Skeletal muscle tissue (tissue), 4 donors: ENCODE results near the gene RBM4. TPM values are rescaled to one million over a fixed set of nuclear protein-coding genes. Genes with fewer than 3 reads are reported as not detected.
"Not testable (repeated sequence)": the region's sequence is repeated elsewhere in the genome, so short reads cannot be mapped to it uniquely, and the experiment has no call there.

Experiments used
- H3K27ac ChIP-seq: one replicate; pipeline ENCODE4 v1.7.0; 2013; ENCODE audit warnings: mild to moderate bottlenecking, low read depth, low read length, inconsistent platforms
- H3K27me3 ChIP-seq, 3 donors: one replicate each; pipeline ENCODE4 v1.7.0; 2013; ENCODE audit warnings: low read length in 3 of 3; ENCODE audit not compliant: control insufficient read depth in 3 of 3, insufficient read depth in 3 of 3
- H3K36me3 ChIP-seq, 3 donors: one replicate each; pipeline ENCODE4 v1.7.0; 2013; ENCODE audit warnings: low read length in 3 of 3; ENCODE audit not compliant: control insufficient read depth in 3 of 3, insufficient read depth in 3 of 3
- H3K4me1 ChIP-seq, 3 donors: one replicate each; pipeline ENCODE4 v1.7.0; 2013; ENCODE audit warnings: low read length in 3 of 3, mild to moderate bottlenecking in 3 of 3; ENCODE audit not compliant: control insufficient read depth in 3 of 3, insufficient read depth in 3 of 3
- H3K4me3 ChIP-seq, 3 donors: one replicate each; pipeline ENCODE4 v1.7.0; 2013; ENCODE audit warnings: low read length in 3 of 3
- H3K9ac ChIP-seq, 3 donors: one replicate each; pipeline ENCODE4 v1.7.0; 2013; ENCODE audit warnings: low read length in 3 of 3, mild to moderate bottlenecking in 3 of 3, moderate library complexity in 2 of 3, low read depth in 1 of 3
- H3K9me3 ChIP-seq, 3 donors: one replicate each; pipeline ENCODE4 v1.7.0; 2013; ENCODE audit warnings: low read length in 3 of 3; ENCODE audit not compliant: control insufficient read depth in 3 of 3
- total RNA-seq: library from RNA; depleted of rRNA; stranded (reverse); fragments of >200 nt; gene quantifications from one replicate; pipeline ENCODE4 v1.2.3, GENCODE V29; 2014
- donor health status: Osteomylitis.

RBM4 gene
- total RNA-seq, 1 donor from 2014 or later, result 98.6 TPM

GRCh38 chr11:66600219-66600618, 38.3 kb upstream of the RBM4 start:
- Histone ChIP-seq H3K9ac (no peak overlapping the region), H3K27ac (no peak overlapping the region), H3K9me3 (no peaks in the 10 kb centered on the region)

GRCh38 chr11:66600631-66601233, 37.8 kb upstream of the RBM4 start:
- no peaks in the 10 kb centered on the region for H3K27me3 ChIP-seq
- H3K4me3 ChIP-seq, result no peak overlapping the region
- H3K4me1 ChIP-seq, result peaks cover 6 to 18% (median 10%) of the 10 kb centered on the region in 3 donors
- H3K9me3 ChIP-seq, result no peaks in the 10 kb centered on the region
- no peak overlapping the region for H3K9ac ChIP-seq
- H3K36me3 ChIP-seq, result peaks cover 29 to 36% (median 33%) of the 10 kb centered on the region in 3 donors
- no peak overlapping the region for H3K27ac ChIP-seq

More at GRCh38 chr11:66600219-66600618, 38.3 kb upstream of the RBM4 start:
- Histone ChIP-seq H3K4me1 (peaks cover 6 to 18% (median 12%) of the 10 kb centered on the region in 3 donors), H3K27me3 (no peaks in the 10 kb centered on the region), H3K36me3 (peaks cover 24 to 34% (median 28%) of the 10 kb centered on the region in 3 donors), H3K4me3 (no peak overlapping the region)

GRCh38 chr11:66603072-66603471, 35.4 kb upstream of the RBM4 start:
- Histone ChIP-seq H3K36me3 (peaks cover 37 to 45% (median 41%) of the 10 kb centered on the region in 3 donors), H3K4me3 (no peak overlapping the region), H3K4me1 (peaks cover 6 to 18% (median 10%) of the 10 kb centered on the region in 3 donors), H3K9ac (no peak overlapping the region), H3K9me3 (no peaks in the 10 kb centered on the region), H3K27me3 (no peaks in the 10 kb centered on the region), H3K27ac (no peak overlapping the region)

GRCh38 chr11:66604155-66604554, 34.3 kb upstream of the RBM4 start:
- Histone ChIP-seq H3K4me1 (peaks cover 6 to 18% (median 10%) of the 10 kb centered on the region in 3 donors), H3K36me3 (peaks cover 35 to 40% (median 35%) of the 10 kb centered on the region in 3 donors)

GRCh38 chr11:66606608-66607007, 31.9 kb upstream of the RBM4 start:
- not testable (repeated sequence) for H3K27me3 ChIP-seq, H3K9me3 ChIP-seq, H3K27ac ChIP-seq, H3K9ac ChIP-seq, H3K4me3 ChIP-seq
- Histone ChIP-seq H3K36me3 (peaks cover 20 to 26% (median 25%) of the 10 kb centered on the region in 3 donors), H3K4me1 (peaks cover 6 to 13% (median 8%) of the 10 kb centered on the region in 3 donors)

More at GRCh38 chr11:66604155-66604554, 34.3 kb upstream of the RBM4 start:
- H3K9me3 ChIP-seq, result no peaks in the 10 kb centered on the region
- no peak overlapping the region for H3K27ac ChIP-seq
- H3K9ac ChIP-seq, result no peak overlapping the region
- H3K4me3 ChIP-seq, result no peak overlapping the region
- H3K27me3 ChIP-seq, result no peaks in the 10 kb centered on the region

GRCh38 chr11:66607126-66607834, 31.2 kb upstream of the RBM4 start:
- H3K9me3 ChIP-seq, result no peaks in the 10 kb centered on the region
- H3K9ac ChIP-seq, result no peak overlapping the region
- no peak overlapping the region for H3K27ac ChIP-seq
- H3K4me3 ChIP-seq, result no peak overlapping the region
- H3K4me1 ChIP-seq, result peaks cover under 1 to 7% (median 3%) of the 10 kb centered on the region in 3 donors
- H3K36me3 ChIP-seq, result peaks cover 20 to 26% (median 25%) of the 10 kb centered on the region in 3 donors
- no peaks in the 10 kb centered on the region for H3K27me3 ChIP-seq

- Histone ChIP-seq H3K27me3 (no peaks in the 10 kb centered on the region), H3K36me3 (peaks cover 12 to 20% (median 16%) of the 10 kb centered on the region in 3 donors), H3K9me3 (no peaks in the 10 kb centered on the region), H3K9ac (no peak overlapping the region), H3K4me3 (no peak overlapping the region), H3K27ac (no peak overlapping the region), H3K4me1 (no peaks in the 10 kb centered on the region)
Measured at GRCh38 chr11:66609721-66610617, 28.5 kb upstream of the RBM4 start.

- Histone ChIP-seq H3K27ac (no peak overlapping the region), H3K4me1 (peaks cover 1 to 9% (median 6%) of the 10 kb centered on the region in 3 donors), H3K27me3 (no peaks in the 10 kb centered on the region), H3K4me3 (no peak overlapping the region), H3K9me3 (no peaks in the 10 kb centered on the region), H3K36me3 (peaks cover 0 to 2% (median 0%) of the 10 kb centered on the region in 3 donors), H3K9ac (no peak overlapping the region)
Measured at GRCh38 chr11:66612458-66612857, 26.0 kb upstream of the RBM4 start.

GRCh38 chr11:66614073-66614472, 24.4 kb upstream of the RBM4 start:
- H3K36me3 ChIP-seq, result peaks cover 0 to 2% (median 0%) of the 10 kb centered on the region in 3 donors
- H3K4me3 ChIP-seq, result no peak overlapping the region
- no peaks in the 10 kb centered on the region for H3K9me3 ChIP-seq
- peaks cover 17 to 26% (median 21%) of the 10 kb centered on the region in 3 donors for H3K4me1 ChIP-seq
- H3K27ac ChIP-seq, result no peak overlapping the region
- no peaks in the 10 kb centered on the region for H3K27me3 ChIP-seq
- no peak overlapping the region for H3K9ac ChIP-seq
